AG08395 (cell line): Measurements from ENCODE around the gene TRDN.
"Not testable (repeated sequence)": the region's sequence is repeated elsewhere in the genome, so short reads cannot be mapped to it uniquely, and the experiment has no call there.

Source experiments
- DNase-seq: peaks from one replicate; pipeline ENCODE4 v3.0.0; 2012; ENCODE audit warnings: mixed read lengths, low spot score

TRDN gene

DNA sequence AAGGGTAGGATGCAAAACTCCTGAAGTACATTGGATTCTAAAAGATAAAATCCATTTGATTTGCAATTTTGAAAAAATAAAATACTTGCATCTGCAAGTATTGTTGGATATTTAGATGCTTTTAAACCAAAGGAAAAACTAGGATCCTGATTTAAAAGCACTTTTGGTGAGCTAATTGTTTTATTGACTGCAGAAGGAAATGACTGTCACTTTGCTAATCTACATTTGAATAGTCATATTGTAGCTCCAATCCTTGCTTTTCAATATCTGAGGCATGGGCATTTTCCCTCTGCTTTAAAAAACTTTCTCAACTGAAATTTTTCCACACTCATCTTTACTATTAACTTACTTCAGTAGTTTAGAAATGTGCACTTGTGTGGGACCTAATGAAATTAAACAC, 74.1 kb downstream of the TRDN start:
- DNase-seq = no peak

- DNase-seq = no peak
Observed at GRCh38 chr6:123562264-123562663, 74.5 kb downstream of the TRDN start.

DNA sequence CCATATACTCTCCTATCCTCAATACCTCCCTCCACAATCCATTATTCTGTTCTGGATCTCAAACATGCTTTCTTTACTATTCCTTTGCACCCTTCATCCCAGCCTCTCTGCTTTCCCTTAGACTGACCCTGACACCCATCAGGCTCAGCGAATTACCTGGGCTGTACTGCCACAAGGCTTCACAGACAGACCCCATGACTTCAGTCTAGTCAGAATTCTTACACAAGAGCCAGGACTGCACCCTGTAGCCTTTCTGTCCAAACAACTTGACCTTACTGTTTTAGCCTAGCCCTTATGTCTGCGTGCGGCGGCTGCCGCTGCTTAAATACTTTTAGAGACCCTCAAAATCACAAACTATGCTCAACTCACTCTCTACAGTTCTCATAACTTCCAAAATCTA, 76.9 kb downstream of the TRDN start:
- DNase-seq = not testable (repeated sequence)

DNA sequence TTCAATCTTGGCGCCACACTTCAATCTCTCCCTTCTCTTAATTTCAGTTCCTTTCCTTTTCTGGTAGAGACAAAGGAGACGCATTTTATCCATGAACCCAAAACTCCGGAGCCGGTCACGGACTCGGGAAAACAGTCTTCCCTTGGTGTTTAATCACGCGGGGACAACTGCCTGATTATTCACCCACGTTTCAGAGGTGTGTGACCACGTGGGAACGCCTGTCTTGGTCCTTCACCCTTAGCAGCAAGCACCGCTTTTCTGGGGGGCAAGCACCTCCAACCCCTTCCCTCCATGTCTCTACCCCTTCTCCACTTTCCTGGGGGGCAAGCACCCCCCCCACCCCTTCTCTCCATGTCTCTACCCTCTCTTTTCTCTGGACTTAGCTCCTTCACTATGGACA, 79.3 kb downstream of the TRDN start:
- not testable (repeated sequence) for DNase-seq

DNA sequence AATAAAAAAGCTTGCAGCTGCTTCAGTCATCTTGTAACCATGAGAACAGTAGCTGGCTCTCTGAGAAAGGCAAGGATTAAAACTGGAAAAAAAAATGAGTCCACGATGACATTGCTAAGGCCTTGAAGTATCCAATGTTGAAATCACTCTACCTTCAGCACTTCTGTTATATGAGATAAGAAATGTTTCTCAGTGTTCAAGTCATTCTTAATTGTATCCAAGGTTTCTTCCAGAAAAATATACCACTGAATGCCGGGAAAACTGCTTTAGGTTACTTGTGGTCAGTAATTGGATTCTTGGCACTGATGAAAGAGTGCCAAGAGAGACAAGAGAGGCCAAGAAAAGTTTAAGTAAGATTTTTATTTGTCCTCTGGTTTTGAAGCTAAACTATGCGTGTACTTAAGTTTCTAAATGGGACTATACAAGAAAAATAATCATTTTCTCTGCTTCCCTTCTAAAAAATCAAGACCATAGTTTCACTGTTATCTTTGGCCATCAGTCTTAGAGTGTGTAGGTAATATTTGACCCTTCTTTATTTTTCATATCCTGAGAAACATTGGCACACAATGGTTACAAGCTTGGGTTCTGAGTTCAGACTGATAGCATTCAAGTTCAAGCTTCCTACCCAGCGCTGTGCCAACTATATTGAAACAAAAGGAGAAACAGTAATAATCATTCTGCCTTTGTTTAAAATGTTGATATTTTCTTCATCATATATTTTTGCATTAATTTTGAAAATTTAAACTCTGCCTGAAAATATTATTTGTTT, 84.6 kb downstream of the TRDN start:
- no peak for DNase-seq

GRCh38 chr6:123550052-123550617, 86.6 kb downstream of the TRDN start:
- no peak for DNase-seq

DNA sequence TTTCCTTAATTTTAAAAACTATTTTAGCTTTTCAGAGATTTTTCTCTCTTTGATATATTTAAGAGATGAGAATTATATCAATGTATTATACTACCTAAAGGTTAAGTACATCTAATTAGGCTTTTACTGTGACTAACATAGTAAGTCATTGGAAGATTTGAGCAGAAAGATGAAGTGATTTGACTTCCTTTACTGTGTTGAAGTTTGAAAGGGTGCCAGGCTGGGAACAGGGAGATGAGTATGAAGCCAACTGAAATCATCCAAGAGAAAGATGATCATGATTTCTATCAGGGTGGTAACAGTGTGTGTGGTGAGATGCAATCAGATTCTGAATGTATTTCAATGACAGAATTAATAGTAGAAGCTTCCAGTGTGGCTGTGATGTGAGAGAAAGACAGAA, 87.3 kb downstream of the TRDN start:
- DNase-seq = no peak

GRCh38 chr6:123547216-123547978, 89.4 kb downstream of the TRDN start:
- DNase-seq = no peak

DNA sequence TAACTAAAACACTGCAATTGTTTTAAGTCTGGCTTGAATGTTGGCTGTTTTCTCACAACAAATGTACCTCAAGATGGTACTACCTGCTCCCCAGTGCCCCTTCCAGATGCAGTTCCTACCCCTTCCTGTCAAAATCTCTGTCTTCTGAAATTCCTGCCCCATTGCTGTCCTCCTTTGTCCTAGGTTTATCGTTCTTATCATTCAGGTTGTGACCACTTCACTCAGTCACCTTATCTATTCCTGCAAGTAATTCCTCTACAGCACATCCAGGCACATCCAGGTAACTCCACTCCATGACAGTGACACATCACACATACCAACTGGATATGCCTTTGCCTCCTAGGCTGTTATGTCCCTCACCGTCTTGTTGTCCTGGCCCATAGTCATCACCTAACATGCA, 90.2 kb downstream of the TRDN start:
- DNase-seq = no peak

GRCh38 chr6:123541462-123541861, 95.3 kb downstream of the TRDN start:
- DNase-seq = no peak

- DNase-seq = no peak
Observed at GRCh38 chr6:123533862-123534648, 102.7 kb downstream of the TRDN start.

- no peak for DNase-seq
Observed at GRCh38 chr6:123529843-123530242, 106.9 kb downstream of the TRDN start.

DNA sequence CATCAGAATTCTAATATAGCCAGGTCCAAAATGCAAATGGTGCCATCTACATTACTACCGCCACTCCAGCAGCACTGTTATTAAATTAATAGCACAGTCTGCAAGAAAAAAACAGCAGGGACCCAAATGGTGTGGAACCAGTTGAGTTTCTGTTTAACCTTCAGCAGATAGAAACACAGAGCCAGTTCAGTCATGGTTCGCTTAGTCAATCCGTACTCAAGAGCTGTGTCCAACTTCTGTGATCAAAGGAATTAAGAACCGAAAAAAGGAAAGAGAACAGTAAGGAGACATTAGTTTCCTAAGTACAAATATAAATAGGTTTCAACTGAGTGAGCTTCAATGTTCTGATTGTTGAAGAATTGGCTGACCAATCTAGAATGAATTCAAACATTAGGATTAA, 107.7 kb downstream of the TRDN start:
- DNase-seq = no peak

DNA sequence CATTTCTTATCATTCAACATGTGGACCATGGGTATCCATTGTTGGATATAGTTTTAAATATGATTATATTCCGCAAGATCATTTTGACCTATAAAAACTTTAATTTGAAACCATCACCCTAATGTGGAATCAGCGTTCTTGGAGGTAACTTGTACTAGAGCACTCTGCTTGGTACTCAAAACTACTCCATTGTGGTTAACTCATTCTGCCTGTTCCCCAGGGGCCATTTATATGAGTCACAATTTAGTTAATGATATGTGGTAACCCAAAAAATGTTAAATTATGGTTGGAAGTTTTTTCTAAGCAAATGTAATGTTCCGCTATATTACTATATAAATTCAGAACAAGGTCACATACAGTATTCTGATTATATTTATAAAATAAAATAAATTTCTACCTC, 109.3 kb downstream of the TRDN start:
- DNase-seq = no peak

- no peak for DNase-seq
Observed at GRCh38 chr6:123526128-123526527, 110.6 kb downstream of the TRDN start.

DNA sequence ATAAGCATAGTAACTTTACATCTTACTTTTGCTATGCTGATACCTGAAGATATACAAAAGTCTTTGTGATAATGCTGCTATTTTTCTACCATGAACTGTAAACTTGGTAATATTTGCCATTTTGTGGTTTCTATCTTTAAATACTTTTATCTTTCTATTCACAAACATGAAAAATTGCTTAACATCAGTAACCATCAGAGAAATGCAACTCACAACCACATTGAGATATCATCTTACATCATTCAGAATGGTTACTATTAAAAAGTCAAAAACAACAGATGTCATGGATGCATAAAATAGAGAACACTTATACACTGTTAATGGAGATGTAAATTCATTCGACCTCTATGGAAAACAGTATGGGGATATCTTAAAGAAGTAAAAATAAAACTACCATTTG, 112.0 kb downstream of the TRDN start:
- no peak for DNase-seq

- DNase-seq = no peak
Observed at GRCh38 chr6:123520217-123520616, 116.5 kb downstream of the TRDN start.

GRCh38 chr6:123519189-123519505, 117.6 kb downstream of the TRDN start:
- no peak for DNase-seq

DNA sequence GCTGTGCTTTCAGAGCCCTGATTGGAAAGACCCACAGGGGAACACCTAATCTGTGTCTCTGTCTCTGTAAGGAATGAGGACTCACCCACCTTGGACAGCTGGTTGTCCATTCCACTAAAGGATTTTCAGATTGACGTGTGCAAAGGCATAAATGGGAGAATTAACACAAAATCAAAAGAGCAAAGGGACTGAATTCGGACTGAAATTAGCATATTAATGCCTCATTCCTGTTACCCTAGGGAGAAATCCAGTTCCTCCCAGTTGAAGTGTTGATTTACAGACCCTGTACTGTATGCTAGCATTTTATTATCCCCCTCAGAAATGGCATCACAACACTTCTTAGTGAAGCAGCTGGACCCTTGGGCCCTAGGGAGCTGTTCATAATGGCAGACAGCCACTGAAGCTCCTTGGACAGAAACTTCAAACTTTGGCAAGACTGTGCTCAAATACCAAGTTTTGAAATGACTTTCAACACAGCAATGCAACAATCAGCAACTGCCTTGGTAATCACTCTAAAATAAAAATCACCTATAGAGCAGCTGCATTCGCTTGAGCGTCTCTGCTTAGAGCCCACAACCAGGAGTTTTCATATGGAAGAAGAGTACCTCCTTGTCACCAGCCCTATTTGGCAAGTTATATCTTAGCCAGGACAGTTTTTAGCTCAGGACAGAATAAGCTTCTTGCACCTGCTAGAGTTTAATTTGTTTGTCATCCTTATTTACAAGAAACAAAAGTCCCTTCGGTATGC, 118.1 kb downstream of the TRDN start:
- no peak for DNase-seq

DNA sequence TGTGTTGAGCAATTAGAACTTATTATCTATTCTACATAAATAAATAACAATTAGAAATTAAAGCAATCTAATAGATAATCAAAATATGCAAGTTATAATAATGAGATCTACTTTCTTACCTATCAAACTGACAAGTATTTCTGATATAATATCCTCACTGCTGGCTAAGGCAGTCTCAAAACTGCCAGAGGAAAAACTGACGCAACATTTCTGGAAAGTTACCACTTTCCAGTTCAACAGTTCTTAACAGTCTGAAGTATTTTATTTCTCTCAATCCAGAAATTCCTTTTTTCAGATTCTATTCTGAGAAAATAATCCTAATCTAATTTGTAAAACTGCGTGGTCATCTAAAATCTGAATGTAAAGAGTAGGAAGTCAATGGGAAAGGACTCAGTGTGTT, 121.0 kb downstream of the TRDN start:
- no peak for DNase-seq

DNA sequence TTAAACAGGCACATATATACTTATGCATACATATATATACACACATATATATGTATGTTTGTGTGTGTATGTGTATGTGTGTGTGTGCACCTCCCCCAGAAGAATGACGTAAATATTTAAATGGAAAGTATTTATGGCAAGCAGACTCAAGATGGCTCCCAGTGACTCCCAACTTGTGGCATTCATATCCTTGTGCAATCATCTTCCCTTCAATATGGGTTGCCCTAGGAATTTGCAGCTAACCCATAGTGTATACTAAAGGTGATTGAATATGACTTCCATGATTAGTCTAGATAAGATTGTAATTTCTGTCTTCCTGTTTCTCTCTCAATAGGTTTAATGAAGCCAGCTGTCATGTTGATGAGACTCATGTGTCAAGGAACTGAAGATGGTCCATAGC, 127.6 kb downstream of the TRDN start:
- no peak for DNase-seq

DNA sequence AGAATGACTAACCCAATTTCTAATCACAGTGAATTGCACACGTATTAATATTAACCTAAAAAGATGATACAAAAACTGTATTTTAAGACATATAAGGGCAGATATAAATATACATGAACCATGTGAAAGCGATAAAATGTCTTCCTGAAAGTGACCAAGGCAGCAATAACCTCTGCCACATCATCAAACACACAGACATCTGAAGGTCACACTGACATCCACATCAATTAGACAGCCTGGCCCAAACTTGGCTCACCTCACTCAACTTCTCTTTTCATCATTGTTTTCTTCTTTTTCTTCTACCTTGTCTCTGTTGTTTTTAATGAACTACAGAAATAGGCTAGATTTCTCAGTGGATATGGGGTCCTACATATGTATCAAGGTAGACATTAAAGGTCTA, 128.5 kb downstream of the TRDN start:
- no peak for DNase-seq
